HepG2 (cell line): ENCODE data around the gene PADI6. TPM values are rescaled to one million over a fixed set of nuclear protein-coding genes. Genes with fewer than 3 reads are reported as not detected.

ENCODE experiments used
- ATAC-seq: fragments of 200-7000 bp; cut with Tn5 transposase; 3 replicates; pipeline ENCODE4 v1.9.1; 2020; ENCODE audit warnings: mild to moderate bottlenecking, moderate library complexity
- BruUV-seq: library from RNA; stranded (reverse); fragments of 400-500 nt; replicated peaks from 2 replicates; lab custom pipeline; 2021; lab: Mats Ljungman, UMichigan
- CTCF ChIA-PET: fragments of 300-600 bp; formaldehyde crosslinking; extraction: SDS; loops from one replicate; lab custom pipeline; 2021; ENCODE audit warnings: low total read pairs, inconsistent platforms, low intra/inter-chr PET ratio; lab: Yijun Ruan, JAX
- POLR2A ChIA-PET: fragments of 350-600 bp; sonication (Branson Sonifier 250); formaldehyde crosslinking; loops from one replicate; lab custom pipeline; 2020; ENCODE audit warnings: antibody characterized with exemption, inconsistent platforms; lab: Yijun Ruan, JAX
- DNase-seq: peaks from one replicate; pipeline ENCODE4 v3.0.0-alpha.2; 2015; ENCODE audit warnings: low spot score
- FAIRE-seq: peaks from 3 replicates; lab custom pipeline; 2011; peaks lifted over from hg19 to GRCh38; lab: Jason Lieb, UNC
- H2AFZ ChIP-seq: one replicate; pipeline ENCODE4 v1.6.1; 2011; ENCODE audit warnings: low read length, inconsistent platforms
- H3K27ac ChIP-seq: fragments of 300-600 bp; 3 replicates; pipeline ENCODE4 v1.8.0; 2011; ENCODE audit warnings: mixed run types, mild to moderate bottlenecking, mixed read lengths, low read length, inconsistent platforms; ENCODE audit not compliant: insufficient read depth; ENCODE audit errors: extremely low read length
- H3K27me3 ChIP-seq, 2 experiments: fragments of 200-600 bp in 1 of 2; 2 replicates in 1 of 2; 3 replicates in 1 of 2; pipeline versions ENCODE4 v1.6.0 to v1.8.0; 2011; ENCODE audit warnings: low read length in 2 of 2, mild to moderate bottlenecking in 2 of 2, moderate library complexity in 2 of 2, inconsistent platforms in 1 of 2; ENCODE audit not compliant: insufficient read depth in 2 of 2, control insufficient read depth in 1 of 2
- H3K36me3 ChIP-seq, 2 experiments: fragments of 200-600 bp in 1 of 2; replicated peaks in 1 of 2; 2 replicates in 1 of 2; 3 replicates in 1 of 2; pipeline versions ENCODE4 v1.5.1 to v1.8.0; 2011; ENCODE audit warnings: low read length in 2 of 2, inconsistent platforms in 1 of 2; ENCODE audit not compliant: insufficient read depth in 2 of 2, control insufficient read depth in 1 of 2
- H3K4me1 ChIP-seq: 2 replicates; pipeline ENCODE4 v1.5.1; 2012; ENCODE audit warnings: low read length, inconsistent platforms; ENCODE audit not compliant: insufficient read depth
- H3K4me2 ChIP-seq: 2 replicates; pipeline ENCODE4 v1.6.0; 2011; ENCODE audit warnings: low read depth, low read length, inconsistent platforms
- H3K4me3 ChIP-seq, 3 experiments: fragments of 200-600 bp in 1 of 3; sonication (generic), shearing (Covaris generic) in 1 of 3; replicated peaks in 1 of 3; 2 replicates each; pipeline ENCODE4 v1.5.1; 2011 to 2016; ENCODE audit warnings: low read length in 3 of 3, inconsistent platforms in 2 of 3, low read depth in 2 of 3, mild to moderate bottlenecking in 2 of 3, control low read depth in 1 of 3, mixed read lengths in 1 of 3; ENCODE audit not compliant: insufficient read depth in 1 of 3
- H3K79me2 ChIP-seq: one replicate; pipeline ENCODE4 v1.6.1; 2011; ENCODE audit warnings: low read length, inconsistent platforms; ENCODE audit not compliant: insufficient read depth
- H3K9ac ChIP-seq: 2 replicates; pipeline ENCODE4 v1.6.0; 2011; ENCODE audit warnings: mild to moderate bottlenecking, low read depth, low read length, inconsistent platforms; ENCODE audit not compliant: insufficient read depth
- H3K9me3 ChIP-seq: 2 replicates; pipeline ENCODE4 v1.5.1; 2012; ENCODE audit warnings: mild to moderate bottlenecking, low read length
- H4K20me1 ChIP-seq: 2 replicates; pipeline ENCODE4 v1.6.0; 2011; ENCODE audit warnings: inconsistent platforms, mild to moderate bottlenecking, low read length, moderate library complexity; ENCODE audit not compliant: insufficient read depth
- ATF2 ChIP-seq: sonication (generic); formaldehyde crosslinking; IDR thresholded peaks from 2 replicates; pipeline ENCODE4 v1.4.0; 2020; ENCODE audit warnings: missing genetic modification reagents
- ATF4 ChIP-seq, 2 experiments: fragments of 450-650 bp in 1 of 2; sonication (generic) in 1 of 2; formaldehyde crosslinking; IDR thresholded peaks; 2 replicates each; pipeline versions ENCODE4 v1.5.0 to v1.8.0; 2020 to 2022; ENCODE audit warnings: mild to moderate bottlenecking in 1 of 2, missing genetic modification reagents in 1 of 2
- EHMT2 ChIP-seq: fragments of 200-600 bp; sonication (generic); IDR thresholded peaks from 2 replicates; pipeline ENCODE4 v1.7.0; 2017; ENCODE audit warnings: antibody characterized with exemption, low read depth, low read length, borderline replicate concordance
- EZH2 ChIP-seq: conservative IDR thresholded peaks from 2 replicates; pipeline ENCODE4 v1.6.1; 2012; ENCODE audit warnings: mild to moderate bottlenecking, low read depth, low read length, moderate library complexity
- KLF11 ChIP-seq: IDR thresholded peaks from 2 replicates; pipeline ENCODE4 v1.6.1; 2016; ENCODE audit warnings: missing compliant biosample characterization
- NCOA5 ChIP-seq: sonication (generic); formaldehyde crosslinking; IDR thresholded peaks from 2 replicates; pipeline ENCODE4 v1.4.0; 2020; ENCODE audit warnings: missing genetic modification reagents
- RFX5 ChIP-seq: IDR thresholded peaks from 2 replicates; pipeline ENCODE4 v1.6.1; 2011; ENCODE audit warnings: low read depth, low read length, improper control_type of control experiment
- SETDB1 ChIP-seq: sonication (generic); formaldehyde crosslinking; IDR thresholded peaks from 2 replicates; pipeline ENCODE4 v1.5.1; 2020; ENCODE audit warnings: missing genetic modification reagents, mild to moderate bottlenecking, borderline replicate concordance
- ZKSCAN1 ChIP-seq: fragments of 150-350 bp; IDR thresholded peaks from 2 replicates; pipeline ENCODE4 v1.6.1; 2014; ENCODE audit warnings: low read length
- ZNF207 ChIP-seq: fragments of 450-650 bp; IDR thresholded peaks from 2 replicates; pipeline ENCODE4 v1.6.1; 2016; ENCODE audit warnings: antibody characterized with exemption, borderline replicate concordance
- ZNF24 ChIP-seq: fragments of 450-650 bp; IDR thresholded peaks from 2 replicates; pipeline ENCODE4 v1.6.1; 2017; ENCODE audit warnings: antibody characterized with exemption, mild to moderate bottlenecking
- ZNF570 ChIP-seq: sonication (generic); formaldehyde crosslinking; IDR thresholded peaks from 2 replicates; pipeline ENCODE4 v1.4.0; 2020; ENCODE audit warnings: mild to moderate bottlenecking, missing genetic modification reagents, borderline replicate concordance
- WGBS: methylation state at CpG from one replicate; pipeline ENCODE4 v1.1.6; 2017; ENCODE audit warnings: low lambda C conversion rate; 5-methylcytosine and 5-hydroxymethylcytosine counted together
- in situ Hi-C: cut with HindIII; loops from 2 replicates; pipeline ENCODE4 v1.10.0; 2017; ENCODE audit warnings: low pct_unique_long_range_greater_than_20kb; ENCODE audit not compliant: extremely low pct_ligation_motif_present
- intact Hi-C: fragments of 100-400 bp; cut with micrococcal nuclease; formaldehyde crosslinking; loops from one replicate; pipeline ENCODE4 v1.10.0; 2022; ENCODE audit not compliant: unreplicated experiment
- polyA plus RNA-seq, 8 experiments: library from polyadenylated mRNA; depleted of rRNA in 3 of 8; stranded (reverse) in 7 of 8; unstranded in 1 of 8; fragments of >200 nt; fragmentation: Illumina TruSeq in 4 of 8; extraction: Trizol in 4 of 8; gene quantifications; 2 replicates each; pipeline versions ENCODE4 v1.2.1 to v1.2.3, GENCODE V29; 2011 to 2016; ENCODE audit warnings: low read depth in 4 of 8, missing spikeins in 1 of 8, mixed read lengths in 1 of 8; ENCODE audit not compliant: insufficient read depth in 1 of 8
- total RNA-seq, 5 experiments: library from RNA; depleted of rRNA; stranded (reverse); fragments of >200 nt; fragmentation: Illumina TruSeq; extraction: Trizol; gene quantifications; 2 replicates each; pipeline ENCODE4 v1.2.3, GENCODE V29; 2016; ENCODE audit warnings: low read depth in 1 of 5

The PADI6 gene
- total and polyA plus RNA-seq, 2 of the 13 experiments (the other 11 are each of a cell fraction or from before 2014, with no cell fraction given): not detected

- ChIA-PET POLR2A (no interaction called here), CTCF (no interaction called here)
- FAIRE-seq (no peak), ATAC-seq (no peak)
- Histone ChIP-seq H3K27ac (no peak overlapping the region), H2AFZ (no peak overlapping the region), H3K79me2 (no peaks in the 10 kb centered on the region), H3K9me3 (no peaks in the 10 kb centered on the region), H4K20me1 (no peaks in the 10 kb centered on the region)
- 6% methylated on average over 7 of the region's 7 CpGs for WGBS
- in situ Hi-C loops: no loop called here
- TF ChIP-seq NCOA5 (CRISPR knock-in tag) (no peak), ZKSCAN1 (no peak), ATF4 (CRISPR knock-in tag; IDR thresholded peaks at IDR 0.05) (no peak), ZNF570 (no peak), ATF2 (CRISPR knock-in tag) (no peak)
- TF ChIP-seq, all 625 proteins: peak for 0
- H3K9ac ChIP-seq: no peak overlapping the region
- no peak overlapping the region for H3K4me2 ChIP-seq
- no peak overlapping the region for H3K4me3 ChIP-seq
- DNase-seq: no peak
- intact Hi-C loops: no loop called here
- peaks cover 6% of the 10 kb centered on the region; the same call in 1 of the 2 replicates for H3K4me1 ChIP-seq
- H3K27me3 ChIP-seq: peaks cover 1 to 10% of the 10 kb centered on the region in 2 experiments; a peak in 3 of 5 replicates
- no TSS peak for BruUV-seq
- no peaks in the 10 kb centered on the region for H3K36me3 ChIP-seq
Measured at GRCh38 chr1:17330856-17331255, 41.1 kb upstream of the PADI6 start.

GRCh38 chr1:17333081-17333480 is 38.9 kb upstream of the PADI6 start:
- DNase-seq (no peak), FAIRE-seq (no peak), ATAC-seq (no peak)
- H3K27ac ChIP-seq: no peak overlapping the region
- no peak overlapping the region for H3K9ac ChIP-seq
- CTCF ChIA-PET: no interaction called here
- H3K4me2 ChIP-seq: no peak overlapping the region
- H2AFZ ChIP-seq: no peak overlapping the region
- no peaks in the 10 kb centered on the region for H3K9me3 ChIP-seq
- BruUV-seq: no TSS peak
- H3K79me2 ChIP-seq: no peaks in the 10 kb centered on the region
- no peaks in the 10 kb centered on the region for H3K36me3 ChIP-seq
- H4K20me1 ChIP-seq: 0 out of 2 replicates have a peak, but pooled peaks cover 4% of the 10 kb centered on the region
- in situ Hi-C loops: no loop called here
- POLR2A ChIA-PET: no interaction called here
- intact Hi-C loops: no loop called here
- 51% methylated on average over 8 of the region's 8 CpGs for WGBS
- H3K4me3 ChIP-seq: no peak overlapping the region
- no peak for TF ChIP-seq ZNF207
- no peak for TF ChIP-seq RFX5
- no peak for TF ChIP-seq SETDB1 (CRISPR knock-in tag)
- TF ChIP-seq EHMT2: no peak
- no peak for TF ChIP-seq ZNF24
- no peak for TF ChIP-seq KLF11 (CRISPR knock-in tag)
- TF ChIP-seq EZH2: no peak
- TF ChIP-seq, all 625 proteins: peak for 0
- H3K27me3 ChIP-seq: peaks cover 1 to 10% of the 10 kb centered on the region in 2 experiments; a peak in 3 of 5 replicates
- peaks cover 6% of the 10 kb centered on the region; the same call in 1 of the 2 replicates for H3K4me1 ChIP-seq
